Liver (tissue), 3 donors: ENCODE measurements around the gene SGMS1.

Experiments used
- FOXA1 ChIP-seq: IDR thresholded peaks from 2 replicates; pipeline ENCODE4 v1.6.1; 2016; ENCODE audit warnings: antibody characterized with exemption
- FOXA2 ChIP-seq: IDR thresholded peaks from 2 replicates; pipeline ENCODE4 v1.6.1; 2016; ENCODE audit warnings: antibody characterized with exemption
- JUND ChIP-seq, 2 donors: IDR thresholded peaks; 2 replicates each; pipeline ENCODE4 v1.6.1; 2016; ENCODE audit warnings: antibody characterized with exemption in 2 of 2
- TF ChIP-seq, protein P1 (sequence below): fragments of 150-350 bp; IDR thresholded peaks from 2 replicates; pipeline ENCODE4 v1.5.1; 2017; ENCODE audit warnings: improper control_type of control experiment, low read depth, low read length; ENCODE audit not compliant: missing input control
- TF ChIP-seq, protein P2 (sequence below): IDR thresholded peaks from 2 replicates; pipeline ENCODE4 v1.6.1; 2016; ENCODE audit warnings: antibody characterized with exemption
- TF ChIP-seq, protein P3 (sequence below): IDR thresholded peaks from 2 replicates; pipeline ENCODE4 v1.6.1; 2016; ENCODE audit warnings: antibody characterized with exemption
- donor health status: healthy.
- donor health status: healthy.

DNA sequence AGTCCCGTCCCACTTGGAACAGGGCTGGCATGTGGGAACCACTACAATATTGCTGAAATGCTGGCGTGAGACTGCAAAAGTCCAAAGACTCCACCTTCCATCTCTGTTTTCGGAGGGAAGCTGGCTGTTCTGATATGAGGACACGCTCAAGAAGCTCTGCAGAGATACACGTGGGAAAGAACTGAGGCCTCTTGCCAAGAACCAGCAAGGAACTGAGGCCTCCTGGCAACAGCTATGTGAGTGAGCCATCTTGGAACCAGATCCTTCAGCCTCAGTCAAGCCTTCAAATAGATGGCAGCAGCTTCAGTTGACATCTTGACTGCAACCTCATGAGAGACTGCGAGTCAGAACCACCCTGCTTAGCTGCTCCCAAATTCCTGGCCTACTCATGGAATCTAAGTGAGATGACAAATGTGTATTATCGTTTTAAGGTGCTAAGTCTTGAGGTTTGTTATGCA, 30.8 kb downstream of the SGMS1 start:
- TF ChIP-seq, protein P1, sequence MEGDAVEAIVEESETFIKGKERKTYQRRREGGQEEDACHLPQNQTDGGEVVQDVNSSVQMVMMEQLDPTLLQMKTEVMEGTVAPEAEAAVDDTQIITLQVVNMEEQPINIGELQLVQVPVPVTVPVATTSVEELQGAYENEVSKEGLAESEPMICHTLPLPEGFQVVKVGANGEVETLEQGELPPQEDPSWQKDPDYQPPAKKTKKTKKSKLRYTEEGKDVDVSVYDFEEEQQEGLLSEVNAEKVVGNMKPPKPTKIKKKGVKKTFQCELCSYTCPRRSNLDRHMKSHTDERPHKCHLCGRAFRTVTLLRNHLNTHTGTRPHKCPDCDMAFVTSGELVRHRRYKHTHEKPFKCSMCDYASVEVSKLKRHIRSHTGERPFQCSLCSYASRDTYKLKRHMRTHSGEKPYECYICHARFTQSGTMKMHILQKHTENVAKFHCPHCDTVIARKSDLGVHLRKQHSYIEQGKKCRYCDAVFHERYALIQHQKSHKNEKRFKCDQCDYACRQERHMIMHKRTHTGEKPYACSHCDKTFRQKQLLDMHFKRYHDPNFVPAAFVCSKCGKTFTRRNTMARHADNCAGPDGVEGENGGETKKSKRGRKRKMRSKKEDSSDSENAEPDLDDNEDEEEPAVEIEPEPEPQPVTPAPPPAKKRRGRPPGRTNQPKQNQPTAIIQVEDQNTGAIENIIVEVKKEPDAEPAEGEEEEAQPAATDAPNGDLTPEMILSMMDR = no peak
- TF ChIP-seq, protein P2, sequence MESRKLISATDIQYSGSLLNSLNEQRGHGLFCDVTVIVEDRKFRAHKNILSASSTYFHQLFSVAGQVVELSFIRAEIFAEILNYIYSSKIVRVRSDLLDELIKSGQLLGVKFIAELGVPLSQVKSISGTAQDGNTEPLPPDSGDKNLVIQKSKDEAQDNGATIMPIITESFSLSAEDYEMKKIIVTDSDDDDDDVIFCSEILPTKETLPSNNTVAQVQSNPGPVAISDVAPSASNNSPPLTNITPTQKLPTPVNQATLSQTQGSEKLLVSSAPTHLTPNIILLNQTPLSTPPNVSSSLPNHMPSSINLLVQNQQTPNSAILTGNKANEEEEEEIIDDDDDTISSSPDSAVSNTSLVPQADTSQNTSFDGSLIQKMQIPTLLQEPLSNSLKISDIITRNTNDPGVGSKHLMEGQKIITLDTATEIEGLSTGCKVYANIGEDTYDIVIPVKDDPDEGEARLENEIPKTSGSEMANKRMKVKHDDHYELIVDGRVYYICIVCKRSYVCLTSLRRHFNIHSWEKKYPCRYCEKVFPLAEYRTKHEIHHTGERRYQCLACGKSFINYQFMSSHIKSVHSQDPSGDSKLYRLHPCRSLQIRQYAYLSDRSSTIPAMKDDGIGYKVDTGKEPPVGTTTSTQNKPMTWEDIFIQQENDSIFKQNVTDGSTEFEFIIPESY = no peak
- TF ChIP-seq FOXA2 (no peak), JUND (IDR thresholded peaks at IDR 0.05) (no peak), FOXA1 (no peak)
- TF ChIP-seq, protein P3, sequence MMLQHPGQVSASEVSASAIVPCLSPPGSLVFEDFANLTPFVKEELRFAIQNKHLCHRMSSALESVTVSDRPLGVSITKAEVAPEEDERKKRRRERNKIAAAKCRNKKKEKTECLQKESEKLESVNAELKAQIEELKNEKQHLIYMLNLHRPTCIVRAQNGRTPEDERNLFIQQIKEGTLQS = no peak
